T-cell (primary cell): ENCODE data around the gene ADAMTSL2. TPM values are rescaled to one million over a fixed set of nuclear protein-coding genes. Genes with fewer than 3 reads are reported as not detected.

Source experiments
- ATAC-seq, 4 experiments: fragments of 200-7000 bp in 3 of 4; fragments of 150-1000 bp in 1 of 4; cut with Tn5 transposase; replicated peaks in 1 of 4; 1 replicate in 3 of 4; 2 replicates in 1 of 4; pipeline ENCODE4 v1.10.0; 2021; ENCODE audit warnings: moderate library complexity in 3 of 4, mild to moderate bottlenecking in 2 of 4, moderate number of reproducible peaks in 1 of 4
- CTCF ChIA-PET, 2 donors: fragments of 300-600 bp; sonication (Branson Sonifier 250); formaldehyde crosslinking; loops; one replicate each; lab custom pipeline; 2022; ENCODE audit warnings: antibody characterized with exemption in 2 of 2; lab: Charles Lee
- POLR2A ChIA-PET, 2 donors: fragments of 300-600 bp; sonication (Branson Sonifier 250); formaldehyde crosslinking; loops; one replicate each; lab custom pipeline; 2022; ENCODE audit warnings: antibody characterized with exemption in 2 of 2; lab: Charles Lee
- DNase-seq, 35 experiments: peaks; one replicate each; pipeline versions ENCODE4 v3.0.0 to v3.0.0-alpha.2; 2013 to 2023
- H3K27ac ChIP-seq: one replicate; pipeline ENCODE4 v1.5.1; 2013; ENCODE audit warnings: low read length
- H3K27me3 ChIP-seq, 2 experiments: replicated peaks in 1 of 2; 1 replicate in 1 of 2; 2 replicates in 1 of 2; pipeline versions ENCODE4 v1.6.1 to v1.7.0; 2013; ENCODE audit warnings: low read length in 1 of 2, mixed read lengths in 1 of 2; ENCODE audit not compliant: control insufficient read depth in 2 of 2, insufficient read depth in 2 of 2; ENCODE audit errors: extremely low read depth in 1 of 2
- H3K36me3 ChIP-seq, 2 donors: 1 replicate in 1 of 2; 2 replicates in 1 of 2; pipeline versions ENCODE4 v1.6.1 to v1.7.0; 2013; ENCODE audit warnings: low read length in 1 of 2; ENCODE audit not compliant: control insufficient read depth in 2 of 2, insufficient read depth in 1 of 2; ENCODE audit errors: extremely low read depth in 1 of 2
- H3K4me1 ChIP-seq, 2 experiments: 1 replicate in 1 of 2; 2 replicates in 1 of 2; pipeline versions ENCODE4 v1.6.1 to v1.7.0; 2013; ENCODE audit warnings: low read length in 2 of 2, mixed read lengths in 1 of 2; ENCODE audit not compliant: insufficient read depth in 2 of 2, control insufficient read depth in 1 of 2; ENCODE audit errors: extremely low read depth in 1 of 2
- H3K4me3 ChIP-seq, 2 donors: 1 replicate in 1 of 2; 2 replicates in 1 of 2; pipeline versions ENCODE4 v1.5.1 to v1.7.0; 2013; ENCODE audit warnings: mild to moderate bottlenecking in 2 of 2, low read length in 1 of 2, moderate library complexity in 1 of 2; ENCODE audit not compliant: control insufficient read depth in 1 of 2; ENCODE audit errors: extremely low read depth in 1 of 2
- H3K9me3 ChIP-seq: 2 replicates; pipeline ENCODE4 v1.7.0; 2013
- H3K27ac Mint-ChIP-seq, 2 donors: one replicate each; pipeline ENCODE4 v1.8.0; 2020 to 2021; ENCODE audit warnings: mild to moderate bottlenecking in 2 of 2, mixed read lengths in 2 of 2
- H3K27me3 Mint-ChIP-seq, 2 donors: one replicate each; pipeline ENCODE4 v1.8.0; 2021 to 2022; ENCODE audit warnings: mixed read lengths in 2 of 2
- H3K36me3 Mint-ChIP-seq: one replicate; pipeline ENCODE4 v1.8.0; 2021; ENCODE audit warnings: mixed read lengths
- H3K4me1 Mint-ChIP-seq, 3 donors: one replicate each; pipeline ENCODE4 v1.8.0; 2020 to 2022; ENCODE audit warnings: mixed read lengths in 3 of 3, mild to moderate bottlenecking in 1 of 3
- H3K4me3 Mint-ChIP-seq, 3 donors: one replicate each; pipeline ENCODE4 v1.8.0; 2020 to 2022; ENCODE audit warnings: mild to moderate bottlenecking in 3 of 3, mixed read lengths in 3 of 3, moderate library complexity in 3 of 3
- H3K9me3 Mint-ChIP-seq, 3 donors: one replicate each; pipeline ENCODE4 v1.8.0; 2020 to 2022; ENCODE audit warnings: mixed read lengths in 3 of 3
- WGBS: methylation state at CpG from one replicate; pipeline ENCODE4 v1.1.5; 2013; ENCODE audit warnings: missing lambda C conversion rate; ENCODE audit not compliant: insufficient coverage; 5-methylcytosine and 5-hydroxymethylcytosine counted together
- total RNA-seq, 35 experiments: library from RNA in 6 of 35; stranded (reverse) in 6 of 35; fragments of 120-200 nt in 1 of 35; gene quantifications; one replicate each; pipeline versions ENCODE4 v1.2.1 to v1.2.4 and lab custom pipeline; 2013 to 2026

The ADAMTSL2 gene
- total RNA-seq, 5 donors from 2014 or later (not counting 1 experiment from before 2014, with no cell fraction given) = 0.16 to 0.76 (median 0.53) TPM

- Mint-ChIP-seq H3K36me3 (peaks cover 3% of the 10 kb centered on the region), H3K27ac (no peak overlapping the region), H3K27me3 (peaks cover under 1 to 8% of the 10 kb centered on the region in 2 donors), H3K4me1 (peaks cover 8 to 13% (median 10%) of the 10 kb centered on the region in 3 donors), H3K4me3 (no peak overlapping the region), H3K9me3 (peaks cover 7 to 16% (median 8%) of the 10 kb centered on the region in 3 donors)
- WGBS = 94% methylated on average over 2 of the region's 7 CpGs
- no peak overlapping the region for H3K27ac ChIP-seq
- peaks cover 10 to 13% of the 10 kb centered on the region in 2 experiments for H3K4me1 ChIP-seq
- DNase-seq = no peak
- H3K9me3 ChIP-seq = no peaks in the 10 kb centered on the region
- POLR2A ChIA-PET = no interaction called here
- H3K36me3 ChIP-seq = no peaks in the 10 kb centered on the region
- H3K27me3 ChIP-seq = peaks cover 0 to 38% of the 10 kb centered on the region in 2 experiments
- CTCF ChIA-PET = no interaction called here
- no peak overlapping the region for H3K4me3 ChIP-seq
- no peak for ATAC-seq
These were observed 66.2 kb downstream of the ADAMTSL2 start for GRCh38 chr9:133600739-133601138.

GRCh38 chr9:133601746-133602145, 67.2 kb downstream of the ADAMTSL2 start:
- Mint-ChIP-seq H3K27ac (no peak overlapping the region), H3K4me1 (peaks cover 8 to 15% (median 10%) of the 10 kb centered on the region in 3 donors), H3K36me3 (peaks cover 3% of the 10 kb centered on the region), H3K4me3 (no peak overlapping the region), H3K27me3 (peaks cover 0 to 19% of the 10 kb centered on the region in 2 donors), H3K9me3 (peaks cover 7 to 16% (median 8%) of the 10 kb centered on the region in 3 donors)
- Histone ChIP-seq H3K36me3 (no peaks in the 10 kb centered on the region), H3K4me3 (no peak overlapping the region), H3K4me1 (peaks cover 10 to 13% of the 10 kb centered on the region in 2 experiments), H3K9me3 (no peaks in the 10 kb centered on the region), H3K27me3 (peaks cover 0 to 40% of the 10 kb centered on the region in 2 experiments), H3K27ac (no peak overlapping the region)
- CTCF ChIA-PET = interaction anchor here (0.6 kb wide), 2 partner anchors 112 to 261 kb away, joined by 5 read pairs; no protein-coding TSS in a partner anchor
- 56% methylated on average over 1 of the region's 10 CpGs for whole genome bisulfite sequencing
- POLR2A ChIA-PET = no interaction called here
- ATAC-seq = no peak
- DNase-seq = no peak

GRCh38 chr9:133602277-133602676, 67.8 kb downstream of the ADAMTSL2 start:
- 72% methylated on average over 6 of the region's 10 CpGs for WGBS
- POLR2A ChIA-PET = no interaction called here
- DNase-seq = no peak

GRCh38 chr9:133603135-133603927, 68.8 kb downstream of the ADAMTSL2 start:
- no peaks in the 10 kb centered on the region for H3K9me3 Mint-ChIP-seq
- H3K27ac Mint-ChIP-seq = no peak overlapping the region
- peaks cover 8 to 15% (median 10%) of the 10 kb centered on the region in 3 donors for H3K4me1 Mint-ChIP-seq
- DNase-seq (no peak), ATAC-seq (no peak)
- Histone ChIP-seq H3K27ac (no peak overlapping the region), H3K4me1 (peaks cover 10 to 14% of the 10 kb centered on the region in 2 experiments), H3K36me3 (no peaks in the 10 kb centered on the region), H3K4me3 (no peak overlapping the region), H3K9me3 (no peaks in the 10 kb centered on the region), H3K27me3 (peaks cover 2 to 52% of the 10 kb centered on the region in 2 experiments)
- H3K36me3 Mint-ChIP-seq = no peaks in the 10 kb centered on the region
- POLR2A ChIA-PET = no interaction called here
- WGBS = 64% methylated on average over 7 of the region's 14 CpGs
- peaks cover 0 to 34% of the 10 kb centered on the region in 2 donors for H3K27me3 Mint-ChIP-seq
- CTCF ChIA-PET = no interaction called here
- no peak overlapping the region for H3K4me3 Mint-ChIP-seq

More at GRCh38 chr9:133602277-133602676, 67.8 kb downstream of the ADAMTSL2 start:
- no peak overlapping the region for H3K27ac Mint-ChIP-seq
- peaks cover 10 to 13% of the 10 kb centered on the region in 2 experiments for H3K4me1 ChIP-seq
- peaks cover 0 to 45% of the 10 kb centered on the region in 2 experiments for H3K27me3 ChIP-seq
- H3K4me3 Mint-ChIP-seq = no peak overlapping the region
- H3K36me3 Mint-ChIP-seq = peaks cover under 1% of the 10 kb centered on the region
- H3K36me3 ChIP-seq = no peaks in the 10 kb centered on the region
- peaks cover 2 to 10% (median 3%) of the 10 kb centered on the region in 3 donors for H3K9me3 Mint-ChIP-seq
- CTCF ChIA-PET = interaction anchor here (0.6 kb wide), 2 partner anchors 112 to 260 kb away, joined by 5 read pairs; no protein-coding TSS in a partner anchor
- ATAC-seq = no peak
- no peak overlapping the region for H3K27ac ChIP-seq
- no peaks in the 10 kb centered on the region for H3K9me3 ChIP-seq
- no peak overlapping the region for H3K4me3 ChIP-seq
- H3K27me3 Mint-ChIP-seq = peaks cover 0 to 24% of the 10 kb centered on the region in 2 donors
- H3K4me1 Mint-ChIP-seq = peaks cover 8 to 15% (median 10%) of the 10 kb centered on the region in 3 donors

DNA sequence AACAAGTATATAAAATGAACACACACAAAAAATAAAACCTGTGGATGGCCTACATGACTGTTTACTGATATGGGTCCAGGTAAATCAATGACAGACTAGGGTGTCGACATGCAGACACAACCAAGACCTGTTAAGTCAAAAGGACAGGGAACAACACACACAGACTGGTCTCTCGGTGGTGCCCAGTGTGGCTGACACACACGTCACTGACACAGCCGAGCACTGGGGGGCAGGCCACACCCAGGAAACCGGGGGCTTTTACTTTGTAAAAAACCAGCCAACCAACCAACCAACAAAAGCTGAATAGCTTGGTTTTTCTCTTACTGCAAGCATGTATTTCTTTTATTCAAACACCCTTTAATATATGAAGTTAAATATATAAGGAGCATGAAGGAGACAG, 69.7 kb downstream of the ADAMTSL2 start:
- Mint-ChIP-seq H3K9me3 (no peaks in the 10 kb centered on the region), H3K36me3 (no peaks in the 10 kb centered on the region), H3K4me1 (peaks cover 8 to 15% (median 10%) of the 10 kb centered on the region in 3 donors), H3K4me3 (no peak overlapping the region), H3K27me3 (peaks cover 0 to 36% of the 10 kb centered on the region in 2 donors), H3K27ac (no peak overlapping the region)
- POLR2A ChIA-PET = no interaction called here
- Histone ChIP-seq H3K4me3 (no peak overlapping the region), H3K27me3 (peaks cover 3 to 55% of the 10 kb centered on the region in 2 experiments), H3K36me3 (no peaks in the 10 kb centered on the region), H3K27ac (no peak overlapping the region), H3K9me3 (no peaks in the 10 kb centered on the region), H3K4me1 (peaks cover 10 to 14% of the 10 kb centered on the region in 2 experiments)
- ATAC-seq = peak; percentile 61 to 77 (median 71)
- CTCF ChIA-PET = no interaction called here
- 33% methylated on average over 2 of the region's 5 CpGs for WGBS
- peak in 27 of 35 experiments; percentile 7 to 60 (median 24) for DNase-seq

DNA sequence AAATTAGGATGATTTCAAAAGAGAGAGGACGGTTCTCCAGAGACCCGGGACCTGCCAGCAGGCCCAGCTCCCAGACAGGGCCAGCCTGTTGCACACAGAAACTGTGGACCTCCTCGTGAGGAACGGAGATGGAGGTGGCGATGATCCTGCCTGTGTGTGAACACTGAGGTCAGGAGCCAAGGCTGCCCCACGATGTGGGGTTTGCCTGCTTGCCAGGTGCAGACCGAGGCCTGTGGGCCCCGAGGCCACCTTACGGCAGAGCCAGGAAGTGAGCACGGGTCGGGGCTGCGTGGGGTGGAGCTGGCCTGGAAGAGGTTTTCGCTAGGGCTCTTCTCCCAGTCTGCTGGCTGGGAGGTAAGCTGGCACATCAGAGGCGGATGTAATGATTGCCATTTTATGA, 70.4 kb downstream of the ADAMTSL2 start:
- no peak overlapping the region for H3K27ac ChIP-seq
- H3K9me3 ChIP-seq = no peaks in the 10 kb centered on the region
- POLR2A ChIA-PET = no interaction called here
- ATAC-seq (peak in 2 of 4 experiments; percentile 18 to 48), DNase-seq (peak in 2 of 35 experiments; percentile 8 to 18)
- no peak overlapping the region for H3K4me3 Mint-ChIP-seq
- no peaks in the 10 kb centered on the region for H3K36me3 Mint-ChIP-seq
- no peaks in the 10 kb centered on the region for H3K9me3 Mint-ChIP-seq
- H3K27me3 ChIP-seq = peaks cover 3 to 61% of the 10 kb centered on the region in 2 experiments
- H3K4me1 Mint-ChIP-seq = peaks cover 12 to 15% (median 13%) of the 10 kb centered on the region in 3 donors
- no peaks in the 10 kb centered on the region for H3K36me3 ChIP-seq
- no peak overlapping the region for H3K27ac Mint-ChIP-seq
- WGBS = 29% methylated on average over 11 of the region's 14 CpGs
- no peak overlapping the region for H3K4me3 ChIP-seq
- H3K4me1 ChIP-seq = peaks cover 14 to 15% of the 10 kb centered on the region in 2 experiments
- CTCF ChIA-PET = interaction anchor here in 1 of 2 donors (0.9 kb wide), 1 partner anchor 16 kb away, joined by 3 read pairs; no protein-coding TSS in a partner anchor
- peaks cover 5 to 41% of the 10 kb centered on the region in 2 donors for H3K27me3 Mint-ChIP-seq
